ENCODE results near the gene SLC50A1. TPM values are rescaled to one million over a fixed set of nuclear protein-coding genes. Genes with fewer than 3 reads are reported as not detected.

Gene SLC50A1
- total RNA-seq, 1 experiment from 2014 or later, result 39.0 TPM

DNA sequence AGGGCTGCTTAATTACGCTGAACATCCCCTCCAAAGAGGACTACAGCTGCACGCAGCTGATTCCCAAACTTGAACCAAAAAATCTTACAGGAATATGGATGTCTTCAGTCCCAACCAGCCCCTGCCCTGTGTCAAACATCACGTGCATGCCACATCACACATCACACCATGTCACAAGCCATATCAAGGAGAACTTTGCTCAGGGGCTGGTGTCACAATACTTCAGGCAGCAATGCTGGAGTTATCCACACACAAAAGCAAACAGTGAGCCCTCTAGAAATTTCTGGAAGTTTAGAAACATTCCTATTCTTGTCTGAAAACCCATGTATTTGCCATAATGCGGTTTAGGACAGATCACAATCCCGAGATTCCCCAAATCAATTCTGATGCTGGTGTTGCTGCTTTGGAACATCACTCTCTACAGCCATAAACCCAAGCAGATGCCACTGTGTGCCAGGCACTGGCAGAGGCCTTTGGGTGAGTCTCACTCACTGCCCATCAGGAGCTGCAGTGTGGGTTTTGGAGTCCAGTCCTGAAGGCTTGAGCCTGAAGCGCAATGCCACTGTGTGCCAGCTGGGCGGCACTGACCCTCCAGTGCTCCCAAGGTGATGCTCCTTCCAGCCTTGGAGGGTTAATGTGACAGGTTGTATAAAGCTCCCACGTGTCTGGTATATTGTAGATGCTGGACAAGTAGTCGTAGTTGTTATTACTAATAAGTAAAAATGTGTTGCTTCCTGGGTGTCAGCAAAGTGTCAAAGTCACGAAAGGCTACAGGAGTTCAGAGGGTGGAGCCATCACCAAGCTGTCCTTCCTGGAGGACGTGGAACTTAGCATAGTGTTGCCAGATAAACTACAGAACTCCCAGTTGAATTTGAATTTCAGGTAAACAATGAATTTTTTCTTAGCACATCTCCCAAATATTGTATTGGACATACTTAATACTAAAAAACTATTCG, 28.1 kb upstream of the SLC50A1 start:
- CTCF ChIA-PET, result interaction anchor here (0.8 to 3.2 kb wide), 7 partner anchors 9 to 65 kb away, joined by 3 to 25 read pairs (median 5); partner anchors contain the start of gene KRTCAP2
- no peak overlapping the region for H3K4me3 Mint-ChIP-seq
- H3K9me3 Mint-ChIP-seq, result no peaks in the 10 kb centered on the region
- no peaks in the 10 kb centered on the region for H3K36me3 Mint-ChIP-seq
- H3K27ac Mint-ChIP-seq, result no peak overlapping the region
- H3K27me3 Mint-ChIP-seq (ENCODE audit: low read depth), result peaks cover 14% of the 10 kb centered on the region
- ATAC-seq (no peak), DNase-seq (ENCODE audit: low spot score) (no peak)
- TF ChIP-seq, protein P1, sequence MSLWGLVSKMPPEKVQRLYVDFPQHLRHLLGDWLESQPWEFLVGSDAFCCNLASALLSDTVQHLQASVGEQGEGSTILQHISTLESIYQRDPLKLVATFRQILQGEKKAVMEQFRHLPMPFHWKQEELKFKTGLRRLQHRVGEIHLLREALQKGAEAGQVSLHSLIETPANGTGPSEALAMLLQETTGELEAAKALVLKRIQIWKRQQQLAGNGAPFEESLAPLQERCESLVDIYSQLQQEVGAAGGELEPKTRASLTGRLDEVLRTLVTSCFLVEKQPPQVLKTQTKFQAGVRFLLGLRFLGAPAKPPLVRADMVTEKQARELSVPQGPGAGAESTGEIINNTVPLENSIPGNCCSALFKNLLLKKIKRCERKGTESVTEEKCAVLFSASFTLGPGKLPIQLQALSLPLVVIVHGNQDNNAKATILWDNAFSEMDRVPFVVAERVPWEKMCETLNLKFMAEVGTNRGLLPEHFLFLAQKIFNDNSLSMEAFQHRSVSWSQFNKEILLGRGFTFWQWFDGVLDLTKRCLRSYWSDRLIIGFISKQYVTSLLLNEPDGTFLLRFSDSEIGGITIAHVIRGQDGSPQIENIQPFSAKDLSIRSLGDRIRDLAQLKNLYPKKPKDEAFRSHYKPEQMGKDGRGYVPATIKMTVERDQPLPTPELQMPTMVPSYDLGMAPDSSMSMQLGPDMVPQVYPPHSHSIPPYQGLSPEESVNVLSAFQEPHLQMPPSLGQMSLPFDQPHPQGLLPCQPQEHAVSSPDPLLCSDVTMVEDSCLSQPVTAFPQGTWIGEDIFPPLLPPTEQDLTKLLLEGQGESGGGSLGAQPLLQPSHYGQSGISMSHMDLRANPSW (CRISPR knock-in tag; conservative IDR thresholded peaks at IDR 0.05; ENCODE audit: low read depth), result no peak
- TF ChIP-seq AFF4 (CRISPR knock-in tag; IDR thresholded peaks at IDR 0.05; ENCODE audit: borderline replicate concordance), result no peak
- no peak for TF ChIP-seq TEAD1 (CRISPR knock-in tag; IDR thresholded peaks at IDR 0.05)
- 0 out of 2 replicates have a peak, but pooled peaks have one; percentile 16 for TF ChIP-seq GABPB1 (CRISPR knock-in tag; IDR thresholded peaks at IDR 0.05)
- TF ChIP-seq ZNF396 (CRISPR knock-in tag; IDR thresholded peaks at IDR 0.05; ENCODE audit: borderline replicate concordance), result no peak
- TF ChIP-seq NR3C1 (CRISPR knock-in tag; conservative IDR thresholded peaks at IDR 0.05; ENCODE audit: low read depth), result no peak
- no peak for TF ChIP-seq CBFB (CRISPR knock-in tag; IDR thresholded peaks at IDR 0.05; ENCODE audit: low read depth)
- POLR2A ChIA-PET, result no interaction called here
- H3K4me1 Mint-ChIP-seq, result peaks cover 4% of the 10 kb centered on the region; the same call in 1 of the 2 replicates

- no peak overlapping the region for H3K4me3 Mint-ChIP-seq
- ChIA-PET CTCF (interaction anchor here (0.8 to 3.2 kb wide), 4 partner anchors 9 to 59 kb away, joined by 3 to 25 read pairs (median 10); no protein-coding TSS in a partner anchor), POLR2A (no interaction called here)
- H3K4me1 Mint-ChIP-seq, result peaks cover 4% of the 10 kb centered on the region; the same call in 1 of the 2 replicates
- H3K27me3 Mint-ChIP-seq (ENCODE audit: low read depth), result peaks cover 14% of the 10 kb centered on the region
- ATAC-seq, result no peak
- no peak for TF ChIP-seq ZNF219 (CRISPR knock-in tag; IDR thresholded peaks at IDR 0.05; ENCODE audit: borderline replicate concordance)
- TF ChIP-seq, protein P2, sequence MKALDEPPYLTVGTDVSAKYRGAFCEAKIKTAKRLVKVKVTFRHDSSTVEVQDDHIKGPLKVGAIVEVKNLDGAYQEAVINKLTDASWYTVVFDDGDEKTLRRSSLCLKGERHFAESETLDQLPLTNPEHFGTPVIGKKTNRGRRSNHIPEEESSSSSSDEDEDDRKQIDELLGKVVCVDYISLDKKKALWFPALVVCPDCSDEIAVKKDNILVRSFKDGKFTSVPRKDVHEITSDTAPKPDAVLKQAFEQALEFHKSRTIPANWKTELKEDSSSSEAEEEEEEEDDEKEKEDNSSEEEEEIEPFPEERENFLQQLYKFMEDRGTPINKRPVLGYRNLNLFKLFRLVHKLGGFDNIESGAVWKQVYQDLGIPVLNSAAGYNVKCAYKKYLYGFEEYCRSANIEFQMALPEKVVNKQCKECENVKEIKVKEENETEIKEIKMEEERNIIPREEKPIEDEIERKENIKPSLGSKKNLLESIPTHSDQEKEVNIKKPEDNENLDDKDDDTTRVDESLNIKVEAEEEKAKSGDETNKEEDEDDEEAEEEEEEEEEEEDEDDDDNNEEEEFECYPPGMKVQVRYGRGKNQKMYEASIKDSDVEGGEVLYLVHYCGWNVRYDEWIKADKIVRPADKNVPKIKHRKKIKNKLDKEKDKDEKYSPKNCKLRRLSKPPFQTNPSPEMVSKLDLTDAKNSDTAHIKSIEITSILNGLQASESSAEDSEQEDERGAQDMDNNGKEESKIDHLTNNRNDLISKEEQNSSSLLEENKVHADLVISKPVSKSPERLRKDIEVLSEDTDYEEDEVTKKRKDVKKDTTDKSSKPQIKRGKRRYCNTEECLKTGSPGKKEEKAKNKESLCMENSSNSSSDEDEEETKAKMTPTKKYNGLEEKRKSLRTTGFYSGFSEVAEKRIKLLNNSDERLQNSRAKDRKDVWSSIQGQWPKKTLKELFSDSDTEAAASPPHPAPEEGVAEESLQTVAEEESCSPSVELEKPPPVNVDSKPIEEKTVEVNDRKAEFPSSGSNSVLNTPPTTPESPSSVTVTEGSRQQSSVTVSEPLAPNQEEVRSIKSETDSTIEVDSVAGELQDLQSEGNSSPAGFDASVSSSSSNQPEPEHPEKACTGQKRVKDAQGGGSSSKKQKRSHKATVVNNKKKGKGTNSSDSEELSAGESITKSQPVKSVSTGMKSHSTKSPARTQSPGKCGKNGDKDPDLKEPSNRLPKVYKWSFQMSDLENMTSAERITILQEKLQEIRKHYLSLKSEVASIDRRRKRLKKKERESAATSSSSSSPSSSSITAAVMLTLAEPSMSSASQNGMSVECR (CRISPR knock-in tag; IDR thresholded peaks at IDR 0.05; ENCODE audit: borderline replicate concordance), result no peak
- TF ChIP-seq USF2 (CRISPR knock-in tag; IDR thresholded peaks at IDR 0.05), result no peak
- TF ChIP-seq ZNF121 (CRISPR knock-in tag; IDR thresholded peaks at IDR 0.05), result no peak
- TF ChIP-seq KAT7 (CRISPR knock-in tag; IDR thresholded peaks at IDR 0.05; ENCODE audit: borderline replicate concordance), result no peak
- TF ChIP-seq, protein P3, sequence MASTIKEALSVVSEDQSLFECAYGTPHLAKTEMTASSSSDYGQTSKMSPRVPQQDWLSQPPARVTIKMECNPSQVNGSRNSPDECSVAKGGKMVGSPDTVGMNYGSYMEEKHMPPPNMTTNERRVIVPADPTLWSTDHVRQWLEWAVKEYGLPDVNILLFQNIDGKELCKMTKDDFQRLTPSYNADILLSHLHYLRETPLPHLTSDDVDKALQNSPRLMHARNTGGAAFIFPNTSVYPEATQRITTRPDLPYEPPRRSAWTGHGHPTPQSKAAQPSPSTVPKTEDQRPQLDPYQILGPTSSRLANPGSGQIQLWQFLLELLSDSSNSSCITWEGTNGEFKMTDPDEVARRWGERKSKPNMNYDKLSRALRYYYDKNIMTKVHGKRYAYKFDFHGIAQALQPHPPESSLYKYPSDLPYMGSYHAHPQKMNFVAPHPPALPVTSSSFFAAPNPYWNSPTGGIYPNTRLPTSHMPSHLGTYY (CRISPR knock-in tag; IDR thresholded peaks at IDR 0.05), result no peak
- TF ChIP-seq HMGXB4 (CRISPR knock-in tag; IDR thresholded peaks at IDR 0.05), result no peak
- TF ChIP-seq ZNF416 (CRISPR knock-in tag; IDR thresholded peaks at IDR 0.05), result no peak
- TF ChIP-seq CREM (CRISPR knock-in tag; IDR thresholded peaks at IDR 0.05), result no peak
- no peak overlapping the region for H3K27ac Mint-ChIP-seq
- no peak for DNase-seq (ENCODE audit: low spot score)
- no peaks in the 10 kb centered on the region for H3K36me3 Mint-ChIP-seq
- H3K9me3 Mint-ChIP-seq, result no peaks in the 10 kb centered on the region
Observed at GRCh38 chr1:155108296-155108695, 27.4 kb upstream of the SLC50A1 start.

Data from WTC11 (cell line).